IPS-11a (cell line): ENCODE data around the gene PPP2R5C.

Experiments
- H3K4me3 ChIP-seq: one replicate; pipeline ENCODE4 v1.5.1; 2013; ENCODE audit warnings: low read depth, low read length, control low read depth

Gene PPP2R5C

DNA sequence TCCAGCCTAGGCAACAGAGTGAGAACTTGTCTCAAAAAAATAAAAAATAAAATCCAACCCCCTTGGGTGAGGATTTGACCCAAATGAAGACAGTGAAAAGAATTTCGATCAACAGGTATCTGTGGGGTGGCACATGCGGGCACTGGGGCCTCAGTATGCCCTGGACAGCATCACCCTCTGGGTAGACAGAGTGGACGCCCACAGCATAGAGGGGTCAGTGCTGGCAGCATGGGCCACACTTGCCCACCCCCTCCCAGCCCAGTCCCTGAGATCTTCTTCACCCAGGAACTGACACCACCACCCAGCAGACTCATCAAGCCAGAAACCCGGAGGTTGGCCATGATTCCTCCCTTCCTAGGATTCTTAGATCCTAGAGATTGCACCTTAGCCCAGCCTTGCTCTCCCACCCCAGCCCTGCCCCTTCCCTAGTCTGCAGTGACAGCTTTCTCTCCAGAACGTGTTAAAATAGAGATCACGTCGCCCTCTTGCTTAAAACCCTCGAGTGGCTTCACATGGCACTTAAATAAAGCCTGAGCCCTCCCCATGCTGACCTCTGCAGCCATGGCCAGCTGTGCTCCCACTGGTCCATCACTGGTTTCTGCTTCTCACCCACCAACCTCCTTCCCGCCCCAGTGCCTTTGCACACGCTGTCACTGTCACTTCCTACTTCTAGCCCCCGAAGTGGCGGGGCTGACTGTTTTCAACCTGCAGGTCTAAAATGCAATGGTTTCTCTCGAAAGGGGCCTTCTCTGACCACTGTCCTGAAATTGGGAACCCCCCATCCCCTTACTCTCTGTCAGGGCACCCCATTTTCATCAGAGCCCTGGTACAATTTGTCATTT, 176.6 kb downstream of the PPP2R5C start:
- H3K4me3 ChIP-seq = no peak overlapping the region

DNA sequence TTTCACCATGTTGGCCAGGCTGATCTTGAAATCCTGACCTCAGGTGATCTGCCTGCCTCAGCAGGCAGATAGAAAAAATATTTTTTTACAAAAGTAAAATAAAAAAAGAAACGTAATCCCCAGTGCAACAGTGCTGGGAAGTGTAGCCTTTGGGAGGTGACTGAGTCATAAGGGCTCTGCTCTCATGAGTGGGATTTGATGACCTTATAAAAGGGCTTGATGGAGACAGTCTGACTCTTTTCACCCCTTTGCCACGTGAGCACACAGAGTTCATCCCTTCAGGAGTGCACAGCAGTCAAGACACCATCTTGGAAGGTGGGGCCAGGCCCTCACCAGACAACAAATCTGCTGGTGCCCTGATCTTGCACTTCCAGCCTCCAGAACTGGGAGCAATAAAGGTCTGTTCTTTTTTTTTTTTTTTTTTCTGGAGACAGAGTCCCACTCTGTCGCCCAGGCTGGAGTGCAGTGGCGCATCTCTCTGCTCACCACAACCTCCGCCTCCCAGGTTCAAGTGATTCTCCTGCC, 178.2 kb downstream of the PPP2R5C start:
- H3K4me3 ChIP-seq = no peak overlapping the region

DNA sequence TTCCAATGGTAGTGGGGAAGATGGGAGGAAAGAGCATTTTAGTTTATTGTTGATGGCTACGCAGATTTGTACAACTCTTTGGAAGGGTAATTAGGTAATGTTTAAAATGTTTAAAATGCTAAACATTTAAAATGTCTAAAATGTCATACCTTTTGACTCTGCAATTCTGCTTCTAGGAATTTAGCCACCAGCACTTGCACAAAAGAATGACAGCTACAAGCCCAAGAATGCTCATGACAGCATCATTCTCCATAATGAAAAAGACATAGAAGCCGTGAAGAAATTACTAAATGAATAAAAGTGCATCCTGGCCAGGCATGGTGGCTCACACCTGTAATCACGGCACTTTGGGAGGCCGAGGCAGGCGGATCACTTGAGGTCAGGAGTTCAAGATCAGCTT, 182.9 kb downstream of the PPP2R5C start:
- H3K4me3 ChIP-seq = no peak overlapping the region

DNA sequence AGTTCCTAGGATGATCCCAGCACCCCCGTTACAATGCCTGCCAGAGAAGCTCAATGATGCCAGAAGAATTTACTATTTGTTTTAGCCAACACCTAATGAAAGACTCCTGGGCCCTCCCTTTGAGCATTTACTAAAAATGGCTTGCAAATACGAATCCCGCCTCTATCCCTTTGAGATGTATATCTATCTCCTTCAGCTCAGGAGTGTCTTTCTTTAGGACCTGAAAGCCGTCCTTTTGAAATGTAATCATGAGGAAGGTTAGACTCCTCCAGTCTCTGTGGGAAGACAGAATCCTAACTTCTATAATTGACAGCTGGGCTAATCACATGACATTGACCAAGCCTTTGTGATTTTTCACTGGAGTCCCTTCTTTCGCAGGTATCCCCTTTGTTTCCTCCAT, 183.7 kb downstream of the PPP2R5C start:
- no peak overlapping the region for H3K4me3 ChIP-seq

DNA sequence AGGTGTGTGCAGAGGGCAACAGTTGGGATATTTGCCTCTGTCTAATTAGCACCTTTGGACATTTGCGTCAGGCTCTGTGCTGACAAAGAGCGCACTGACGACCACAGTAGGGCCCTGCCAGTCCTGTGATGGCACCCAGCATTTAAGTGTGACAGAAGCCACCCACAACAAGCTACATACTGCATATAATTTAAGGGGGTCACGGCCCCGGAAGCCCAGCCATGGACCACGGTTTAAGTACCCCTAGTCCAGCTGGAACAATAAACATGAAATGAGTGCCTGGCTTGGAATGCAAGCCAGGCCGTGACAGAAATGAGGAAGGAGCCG, 186.0 kb downstream of the PPP2R5C start:
- H3K4me3 ChIP-seq = peak overlapping the region; percentile 89

DNA sequence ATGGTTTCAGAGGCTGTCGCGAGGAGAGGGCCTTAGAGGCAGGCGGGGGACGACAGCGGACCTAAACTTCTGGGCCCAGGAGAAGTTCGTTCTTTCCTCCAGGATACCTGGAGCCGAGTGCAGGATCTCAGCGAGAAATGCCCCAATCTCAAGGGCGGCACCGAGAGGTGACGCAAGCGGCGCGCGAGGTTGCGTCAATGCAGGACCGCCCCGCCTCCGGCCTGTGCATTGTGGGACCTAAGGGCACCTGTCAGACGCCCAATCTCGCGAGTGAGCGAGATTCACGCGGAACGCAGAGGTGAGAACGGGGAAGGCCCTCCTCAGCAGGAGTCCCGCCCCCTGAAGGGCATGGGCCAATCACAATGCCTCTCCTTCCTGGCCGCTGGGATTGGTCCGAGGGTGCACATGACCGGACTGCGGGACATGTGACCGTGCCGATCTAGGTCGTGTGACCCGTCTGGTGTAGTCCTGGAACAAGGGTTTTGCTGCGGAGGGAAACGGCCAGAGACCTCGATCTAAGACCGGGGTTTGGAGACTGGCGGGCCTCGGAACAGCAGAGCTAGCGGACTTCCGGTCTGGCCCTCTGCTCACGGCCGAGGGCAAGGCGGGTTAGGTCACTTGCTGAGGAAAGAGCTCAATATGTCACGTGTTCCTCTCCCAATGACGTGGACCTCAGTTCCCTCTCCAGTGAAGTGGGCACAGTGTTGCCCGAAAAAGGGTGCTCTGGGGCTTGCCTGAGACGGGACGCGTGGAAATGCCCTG, 186.6 kb downstream of the PPP2R5C start:
- H3K4me3 ChIP-seq = peak overlapping the region; percentile 89

DNA sequence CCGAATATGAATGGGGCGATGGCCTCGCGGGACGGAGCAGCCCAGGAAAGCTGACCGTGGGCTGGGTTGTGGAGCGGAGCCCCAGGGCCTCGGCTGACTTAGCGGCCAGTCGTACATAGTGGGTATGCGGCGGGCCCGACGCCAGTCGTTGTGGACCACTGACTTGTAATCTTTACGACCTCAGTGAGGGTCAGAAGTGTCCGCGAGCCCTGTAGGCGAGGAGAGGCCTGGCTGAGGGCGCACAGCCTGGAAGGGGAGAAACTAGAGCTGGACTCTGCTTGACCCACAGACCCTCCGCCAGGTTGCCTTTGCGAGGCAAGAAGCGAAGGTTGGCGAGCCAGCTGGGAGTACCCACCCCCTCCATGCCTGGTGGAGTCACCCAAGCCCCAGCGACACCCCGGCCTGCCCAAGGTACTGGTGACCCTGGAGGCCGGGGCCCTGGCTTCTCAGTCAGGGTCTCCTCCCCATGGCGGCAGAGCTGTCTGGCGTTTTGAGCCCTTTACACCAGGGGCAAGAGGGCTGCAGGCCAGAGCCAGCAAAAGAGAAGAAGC, 187.2 kb downstream of the PPP2R5C start:
- H3K4me3 ChIP-seq = peak overlapping the region; percentile 89

DNA sequence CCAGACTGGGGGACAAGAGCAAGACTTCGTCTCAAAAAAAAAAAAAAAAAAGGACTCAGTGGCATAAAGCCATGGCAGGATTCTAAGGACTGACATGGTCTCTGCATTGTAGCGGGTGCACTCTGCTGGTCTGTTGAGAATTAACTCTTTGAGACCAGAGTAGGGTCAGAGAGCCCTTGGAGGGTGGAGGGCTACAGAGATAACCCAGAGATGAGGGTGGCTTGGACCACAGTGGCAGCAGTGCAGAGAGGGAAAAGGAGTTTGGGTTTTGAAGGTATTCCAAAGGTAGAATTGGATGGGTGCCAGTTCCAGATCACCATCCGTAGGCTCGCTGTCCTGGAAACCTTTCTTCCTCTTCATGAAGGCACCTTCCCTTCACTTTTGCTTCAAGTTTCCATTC, 188.6 kb downstream of the PPP2R5C start:
- H3K4me3 ChIP-seq = no peak overlapping the region

DNA sequence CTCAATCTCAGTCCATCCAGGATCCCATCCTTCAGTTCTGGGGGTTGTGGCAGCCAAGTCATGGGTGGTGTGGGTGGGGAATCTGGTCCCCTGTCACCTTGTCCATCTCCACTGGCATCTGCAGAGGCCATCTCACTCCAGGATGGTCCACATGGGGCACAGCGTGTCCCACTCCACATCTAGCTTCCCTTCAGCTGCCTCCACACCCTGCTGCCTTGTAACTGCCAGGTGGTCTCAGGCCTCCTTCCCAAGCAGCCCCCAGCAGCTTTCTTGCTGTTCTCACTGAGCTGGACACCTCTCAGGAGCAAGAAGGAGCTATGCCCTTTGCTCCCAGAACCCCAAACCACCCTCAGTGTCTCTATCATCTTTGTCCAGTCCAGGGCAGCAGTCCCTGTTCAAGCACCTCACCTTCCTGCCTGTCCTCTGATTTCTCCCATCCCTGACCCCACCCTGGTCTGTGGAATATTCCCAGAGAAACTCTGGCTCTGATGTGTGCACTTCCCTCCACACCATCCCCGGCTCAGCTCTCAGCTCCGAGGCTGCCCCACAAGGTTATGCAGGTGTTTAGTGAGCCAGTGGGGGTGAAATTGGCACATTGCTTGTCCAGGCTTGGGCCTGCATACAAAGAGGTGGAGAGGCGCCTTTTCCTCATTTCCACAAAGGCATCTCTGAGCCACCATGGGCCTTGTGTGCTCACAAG, 189.2 kb downstream of the PPP2R5C start:
- no peak overlapping the region for H3K4me3 ChIP-seq

DNA sequence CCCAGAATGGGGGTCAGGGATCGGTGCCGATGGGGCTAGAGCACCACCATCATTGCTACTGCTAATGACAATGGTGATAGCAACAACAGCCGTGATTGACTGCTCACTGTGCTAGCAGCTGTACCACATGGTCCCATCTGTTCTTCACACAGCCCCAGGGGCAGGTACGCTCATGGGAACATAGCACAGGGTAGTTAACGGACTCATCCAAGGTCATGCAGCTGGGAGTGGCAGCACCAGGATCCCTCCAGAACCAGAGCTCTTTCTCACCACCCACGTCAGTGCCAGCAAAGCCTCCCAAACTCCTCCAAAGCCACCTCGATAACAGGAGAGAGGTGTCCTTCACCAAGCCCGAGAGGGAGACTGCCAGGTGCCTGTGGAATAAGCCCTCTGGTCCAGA, 191.6 kb downstream of the PPP2R5C start:
- H3K4me3 ChIP-seq = no peak overlapping the region

DNA sequence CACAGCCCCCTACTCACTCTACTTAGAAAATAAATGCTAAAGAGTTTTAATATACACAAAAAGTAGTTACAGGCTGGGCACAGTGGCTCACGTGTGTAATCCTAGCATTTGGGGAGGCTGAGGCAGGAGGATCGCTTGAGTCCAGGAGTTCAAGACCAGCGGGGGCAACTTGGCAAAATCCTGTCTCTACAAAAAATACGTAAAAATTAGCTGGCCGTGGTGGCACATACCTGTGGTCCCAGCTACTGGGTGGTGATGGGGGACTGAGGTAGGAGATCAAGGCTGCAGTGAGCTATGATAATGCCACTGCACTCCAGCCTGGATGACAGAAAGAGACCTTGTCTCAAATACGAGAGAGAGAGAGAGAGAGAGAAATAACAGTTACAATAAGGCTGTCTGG, 193.0 kb downstream of the PPP2R5C start:
- no peak overlapping the region for H3K4me3 ChIP-seq

DNA sequence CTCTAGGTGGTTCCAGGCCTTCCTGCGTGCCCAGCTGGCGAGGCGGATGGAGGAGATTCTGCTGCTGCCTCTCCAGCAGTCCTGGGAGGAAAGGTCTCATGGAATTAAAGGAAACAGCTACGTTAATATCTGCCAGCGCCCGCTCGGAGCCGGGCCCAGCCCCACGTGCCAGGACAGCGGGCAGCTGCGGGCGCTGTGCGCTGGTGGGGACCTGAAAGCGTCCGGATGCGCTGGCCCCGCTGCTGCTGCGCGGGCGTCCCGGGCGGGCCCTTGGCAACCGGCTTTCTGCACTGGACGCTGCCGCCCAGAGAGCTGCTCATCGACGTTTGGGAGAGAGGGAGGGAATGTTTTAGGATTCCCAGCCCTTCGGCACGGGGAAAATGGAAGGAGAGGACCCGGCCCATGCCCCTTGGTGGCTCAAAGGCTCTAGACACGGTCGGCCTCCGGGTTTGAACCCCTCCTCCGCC, 194.2 kb downstream of the PPP2R5C start:
- H3K4me3 ChIP-seq = no peak overlapping the region

DNA sequence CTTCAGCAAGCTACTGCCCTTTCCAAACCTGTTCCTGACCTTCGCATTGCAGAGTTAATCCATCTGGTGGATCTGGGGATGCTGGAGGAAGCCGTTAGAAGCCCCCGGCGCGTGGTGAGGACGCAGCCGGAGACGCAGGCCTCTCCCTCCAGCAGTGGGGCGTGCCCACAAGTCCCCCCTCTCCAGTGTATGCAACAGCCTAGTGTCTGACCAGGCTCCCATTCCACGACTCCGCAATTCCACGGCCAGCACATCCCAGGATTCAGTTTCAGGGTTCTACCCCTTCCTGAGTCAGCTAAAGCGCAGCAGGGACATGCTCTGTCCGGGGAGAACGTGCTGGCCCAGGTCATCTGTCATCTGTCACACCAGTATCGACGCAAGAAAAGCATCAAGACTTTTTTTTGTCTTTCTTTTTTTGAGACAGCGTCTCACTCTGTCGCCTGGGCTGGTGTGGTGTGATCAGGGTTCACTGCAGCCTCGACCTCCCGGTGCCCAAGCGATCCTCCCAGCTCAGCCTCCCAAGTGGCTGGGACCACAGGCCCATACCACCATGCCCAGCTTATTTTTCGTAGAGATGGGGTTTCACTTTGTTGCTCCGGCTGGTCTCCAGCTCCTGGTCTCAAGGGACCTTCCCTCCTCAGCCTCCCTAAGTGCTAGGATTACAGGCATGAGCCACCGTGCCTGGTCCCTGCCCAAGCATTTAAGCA, 194.8 kb downstream of the PPP2R5C start:
- no peak overlapping the region for H3K4me3 ChIP-seq

DNA sequence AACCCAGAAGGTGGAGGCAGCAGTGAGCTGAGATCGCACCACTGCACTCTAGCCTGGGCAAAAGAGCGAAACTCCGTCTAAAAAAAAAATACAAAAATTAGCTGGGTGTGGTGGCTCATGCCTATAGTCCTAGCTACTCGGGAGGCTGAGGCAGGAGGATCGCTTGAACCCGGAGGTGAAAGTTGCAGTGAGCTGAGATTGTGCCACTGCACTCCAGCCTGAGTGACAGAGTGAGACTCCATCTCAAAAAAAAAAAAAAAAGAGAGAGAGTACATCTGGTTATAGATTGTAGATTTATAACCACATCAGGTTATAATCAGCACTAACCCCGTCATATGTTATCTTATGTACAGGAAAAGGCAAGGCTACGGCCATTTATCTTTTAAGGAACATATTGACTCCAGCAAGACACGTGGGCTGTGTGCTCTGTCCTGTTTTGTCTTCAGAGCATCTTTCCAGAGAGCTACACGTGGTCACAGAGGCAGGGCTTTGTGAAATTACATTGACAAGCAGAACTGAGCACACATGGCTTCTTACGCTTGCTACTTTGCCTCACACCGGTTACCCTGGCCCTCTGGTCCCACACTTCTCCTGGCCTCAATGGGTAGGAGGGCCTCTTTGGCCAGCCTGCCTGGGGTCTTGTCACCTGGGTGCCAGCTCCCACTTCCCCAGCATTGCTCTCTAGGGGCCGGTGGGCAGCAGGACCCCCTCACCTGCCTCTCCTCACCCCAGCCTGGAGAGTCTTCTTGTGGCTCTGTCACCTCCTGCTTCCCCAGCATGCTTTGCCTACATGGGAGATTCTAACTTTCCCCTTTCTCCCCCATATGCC, 196.1 kb downstream of the PPP2R5C start:
- no peak overlapping the region for H3K4me3 ChIP-seq

DNA sequence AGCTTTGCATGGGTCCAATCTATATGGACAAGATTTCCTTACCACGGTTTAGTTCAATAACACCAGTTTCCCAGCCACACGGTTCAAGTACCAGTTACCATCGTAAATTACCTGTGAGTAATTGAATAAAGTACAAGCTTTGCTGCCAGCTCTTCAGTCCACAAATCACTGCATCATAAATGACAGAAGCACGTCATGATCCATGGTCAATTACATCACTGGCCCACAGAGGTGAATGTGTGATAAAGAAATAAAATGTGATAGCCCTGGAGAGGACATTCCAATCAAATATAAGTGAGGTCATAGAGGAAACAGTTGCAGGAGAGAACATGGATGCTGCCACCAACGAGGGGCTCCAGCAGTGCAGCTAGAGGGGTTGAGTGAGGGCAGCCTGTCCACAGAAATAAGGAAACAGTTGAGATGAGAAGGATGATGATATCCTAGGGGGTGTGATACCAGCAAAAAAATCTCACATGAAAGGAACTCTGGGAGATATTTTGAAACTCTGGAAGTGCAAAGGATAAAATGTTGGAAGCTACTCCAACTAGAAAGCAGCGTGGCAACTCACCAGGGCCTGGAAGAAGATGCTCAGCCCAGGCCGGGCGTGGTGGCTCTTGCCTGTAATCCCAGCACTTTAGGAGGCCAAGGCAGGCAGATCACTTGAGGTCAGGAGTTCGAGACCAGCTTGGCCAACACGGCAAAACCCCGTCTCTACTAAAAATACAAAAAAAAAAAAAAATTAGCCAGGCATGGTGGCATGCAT, 197.1 kb downstream of the PPP2R5C start:
- H3K4me3 ChIP-seq = no peak overlapping the region

DNA sequence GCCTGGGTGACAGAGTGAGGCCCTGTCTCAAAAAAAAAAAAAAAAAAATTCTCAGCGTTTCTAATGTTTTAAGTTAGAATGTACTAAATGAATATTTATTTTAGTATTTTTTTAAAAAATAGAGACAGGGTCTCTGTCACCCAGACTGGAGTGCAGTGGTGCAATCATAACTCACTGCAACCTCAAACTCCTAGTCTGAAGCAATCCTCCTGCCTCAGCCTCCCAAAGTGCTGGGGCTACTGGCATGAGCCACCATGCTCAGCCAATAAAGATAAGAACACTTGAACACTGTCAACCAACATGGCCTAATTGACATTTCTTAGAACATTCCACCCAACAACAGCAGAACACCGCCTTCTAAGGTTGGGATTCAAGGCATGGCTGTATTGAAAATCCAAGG, 197.8 kb downstream of the PPP2R5C start:
- H3K4me3 ChIP-seq = no peak overlapping the region

DNA sequence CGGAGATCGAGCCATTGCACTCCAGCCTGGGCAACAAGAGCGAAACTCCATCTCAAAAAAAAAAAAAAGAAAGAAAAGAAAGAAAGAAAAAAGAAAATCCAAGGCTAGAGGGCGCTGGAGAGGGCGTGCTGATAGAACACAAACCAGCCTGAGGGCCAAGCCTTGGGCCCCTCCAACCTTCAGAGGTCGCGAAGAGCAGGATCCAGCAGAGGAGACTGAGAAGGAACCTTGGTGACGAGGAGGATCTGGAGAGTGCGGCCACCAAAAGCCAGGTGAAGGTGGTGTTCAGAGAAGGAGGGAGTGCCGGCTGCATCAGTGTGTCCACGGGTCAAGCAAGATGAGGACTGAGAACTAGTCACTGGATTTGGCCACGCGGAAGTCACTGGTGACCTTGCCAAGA, 198.7 kb downstream of the PPP2R5C start:
- no peak overlapping the region for H3K4me3 ChIP-seq

DNA sequence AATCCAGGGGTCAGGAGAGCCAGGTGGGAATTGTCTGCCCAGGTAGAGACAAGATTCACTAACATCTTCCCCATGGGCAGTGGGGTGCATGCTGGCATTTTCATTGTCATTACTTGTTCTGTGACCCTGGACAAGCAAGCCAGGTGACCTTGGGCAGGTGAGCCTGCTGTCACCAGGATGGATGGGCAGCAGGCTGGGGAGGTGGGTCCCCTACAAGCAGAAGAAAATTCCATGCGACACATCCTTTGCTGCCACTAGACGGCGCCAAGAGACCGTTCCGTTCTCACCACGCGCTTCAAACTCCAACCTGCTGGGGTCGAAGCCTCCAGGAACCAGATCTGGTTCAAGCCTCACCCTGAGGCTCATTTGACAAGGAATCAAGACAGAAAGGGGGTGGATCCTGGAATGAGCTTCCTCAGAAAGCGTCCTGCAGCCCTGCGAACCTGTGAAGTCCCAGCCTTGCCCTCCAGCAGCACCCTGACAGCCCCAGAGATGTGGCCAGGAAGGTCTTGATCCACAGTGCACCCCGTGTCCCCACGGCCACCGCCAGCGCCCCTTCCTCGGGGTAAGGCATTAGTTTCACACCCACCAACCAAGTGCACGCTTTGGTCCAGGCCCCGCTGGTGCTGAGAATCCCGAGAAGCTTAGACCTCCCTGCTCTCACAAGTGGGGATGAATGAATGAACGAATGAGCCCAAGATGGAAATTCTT, 199.7 kb downstream of the PPP2R5C start:
- H3K4me3 ChIP-seq = no peak overlapping the region
